Measurements from ENCODE around the gene APOBEC4. TPM values are rescaled to one million over a fixed set of nuclear protein-coding genes. Genes with fewer than 3 reads are reported as not detected.
A peak's percentile ranks its signal among the peaks of the same experiment; 100 is the strongest.

The APOBEC4 gene
- total and polyA plus RNA-seq, 12 donors, result not detected

GRCh38 chr1:183597656-183598347 is 55.3 kb downstream of the APOBEC4 start:
- Histone ChIP-seq H3K27ac (peak overlapping the region in 1 of 5 donors; percentile 38), H3K4me3 (no peak overlapping the region), H3K36me3 (replicated peaks in 1 of 2) (no peaks in the 10 kb centered on the region), H3K27me3 (no peaks in the 10 kb centered on the region), H3K9me3 (replicated peaks in 1 of 3) (no peaks in the 10 kb centered on the region), H3K4me1 (replicated peaks in 1 of 2) (peaks cover 0 to 9% of the 10 kb centered on the region in 2 donors)
- intact Hi-C loops (cut with DNase I), result no loop called here
- TF ChIP-seq POLR2A (IDR thresholded peaks at IDR 0.05), result no peak
- TF ChIP-seq, protein P1, sequence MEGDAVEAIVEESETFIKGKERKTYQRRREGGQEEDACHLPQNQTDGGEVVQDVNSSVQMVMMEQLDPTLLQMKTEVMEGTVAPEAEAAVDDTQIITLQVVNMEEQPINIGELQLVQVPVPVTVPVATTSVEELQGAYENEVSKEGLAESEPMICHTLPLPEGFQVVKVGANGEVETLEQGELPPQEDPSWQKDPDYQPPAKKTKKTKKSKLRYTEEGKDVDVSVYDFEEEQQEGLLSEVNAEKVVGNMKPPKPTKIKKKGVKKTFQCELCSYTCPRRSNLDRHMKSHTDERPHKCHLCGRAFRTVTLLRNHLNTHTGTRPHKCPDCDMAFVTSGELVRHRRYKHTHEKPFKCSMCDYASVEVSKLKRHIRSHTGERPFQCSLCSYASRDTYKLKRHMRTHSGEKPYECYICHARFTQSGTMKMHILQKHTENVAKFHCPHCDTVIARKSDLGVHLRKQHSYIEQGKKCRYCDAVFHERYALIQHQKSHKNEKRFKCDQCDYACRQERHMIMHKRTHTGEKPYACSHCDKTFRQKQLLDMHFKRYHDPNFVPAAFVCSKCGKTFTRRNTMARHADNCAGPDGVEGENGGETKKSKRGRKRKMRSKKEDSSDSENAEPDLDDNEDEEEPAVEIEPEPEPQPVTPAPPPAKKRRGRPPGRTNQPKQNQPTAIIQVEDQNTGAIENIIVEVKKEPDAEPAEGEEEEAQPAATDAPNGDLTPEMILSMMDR (IDR thresholded peaks at IDR 0.05), result no peak
- 69 to 80% (median 74%) methylated on average over 5 of the region's 5 CpGs for WGBS, 4 donors
- no peak for DNase-seq

DNA sequence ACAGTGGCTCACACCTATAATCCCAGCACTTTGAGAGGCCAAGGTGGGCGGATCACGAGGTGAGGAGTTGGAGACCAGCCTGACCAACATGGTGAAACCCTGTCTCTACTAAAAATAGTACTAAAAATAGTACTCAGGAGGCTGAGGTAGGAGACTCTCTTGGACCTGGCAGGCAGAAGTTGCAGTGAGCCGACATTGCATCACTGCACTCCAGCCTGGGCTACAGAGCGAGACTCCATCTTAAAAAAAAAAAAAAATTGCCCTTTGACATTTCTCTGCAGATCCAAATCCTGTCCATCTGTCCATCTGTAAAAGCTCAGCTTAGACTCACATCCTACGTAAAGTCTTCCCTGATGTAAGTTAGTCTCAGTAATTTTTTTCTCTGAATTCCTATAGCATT is 56.6 kb downstream of the APOBEC4 start:
- Histone ChIP-seq H3K4me1 (replicated peaks in 1 of 2) (peaks cover 0 to 9% of the 10 kb centered on the region in 2 donors), H3K27ac (no peak overlapping the region), H3K4me3 (no peak overlapping the region), H3K9me3 (replicated peaks in 1 of 3) (no peaks in the 10 kb centered on the region), H3K36me3 (replicated peaks in 1 of 2) (no peaks in the 10 kb centered on the region), H3K27me3 (no peaks in the 10 kb centered on the region)
- WGBS, 4 donors, result 80 to 92% (median 86%) methylated on average over 5 of the region's 5 CpGs
- intact Hi-C loops (cut with DNase I), result no loop called here
- TF ChIP-seq POLR2A (IDR thresholded peaks at IDR 0.05), result no peak
- TF ChIP-seq, protein P1 (IDR thresholded peaks at IDR 0.05), result no peak
- DNase-seq, result no peak

Other genes with a start within 250 kb of the APOBEC4 start
- gene NMNAT2, start 234.9 kb downstream of the APOBEC4 start, total RNA-seq, result 1 to 10 TPM in 6 of 9 donors, under 1 TPM in 3; 0.35 to 6.0 (median 1.8) TPM
- gene NMNAT2, start 234.9 kb downstream of the APOBEC4 start, polyA plus RNA-seq, result 1 to 10 TPM in 2 of 3 donors, under 1 TPM in 1; 0.51 to 6.1 (median 4.2) TPM
- gene SMG7, start 180.8 kb downstream of the APOBEC4 start, total RNA-seq, result 10 to 100 TPM; 21.1 to 54.4 (median 36.9) TPM
- 10 to 100 TPM; 15.4 to 49.9 (median 21.4) TPM for gene SMG7, start 180.8 kb downstream of the APOBEC4 start, polyA plus RNA-seq
- gene NCF2, start 62.9 kb downstream of the APOBEC4 start, total RNA-seq, result 10 to 100 TPM in 6 of 9 donors, 1 to 10 TPM in 3; 2.3 to 22.7 (median 16.1) TPM
- gene NCF2, start 62.9 kb downstream of the APOBEC4 start, polyA plus RNA-seq, result 10 to 100 TPM in 1 of 3 donors, 1 to 10 TPM in 2; 4.9 to 13.6 (median 5.6) TPM
- gene ARPC5, start 17.5 kb downstream of the APOBEC4 start, total RNA-seq, result 100 to 1,000 TPM in 3 of 9 donors, 10 to 100 TPM in 6; 50.6 to 133 (median 92.5) TPM
- 10 to 100 TPM; 48.1 to 79.6 (median 68.3) TPM for gene ARPC5, start 17.5 kb downstream of the APOBEC4 start, polyA plus RNA-seq
- 10 to 100 TPM; 29.6 to 76.9 (median 51.7) TPM for gene RGL1, start 151.8 kb upstream of the APOBEC4 start, total RNA-seq
- gene RGL1, start 151.8 kb upstream of the APOBEC4 start, polyA plus RNA-seq, result 10 to 100 TPM; 15.5 to 28.1 (median 18.6) TPM